ENCODE measurements around the gene SCN8A. TPM values are rescaled to one million over a fixed set of nuclear protein-coding genes. Genes with fewer than 3 reads are reported as not detected.

SCN8A gene
- total RNA-seq, 1 experiment from 2014 or later, result 0.30 TPM

DNA sequence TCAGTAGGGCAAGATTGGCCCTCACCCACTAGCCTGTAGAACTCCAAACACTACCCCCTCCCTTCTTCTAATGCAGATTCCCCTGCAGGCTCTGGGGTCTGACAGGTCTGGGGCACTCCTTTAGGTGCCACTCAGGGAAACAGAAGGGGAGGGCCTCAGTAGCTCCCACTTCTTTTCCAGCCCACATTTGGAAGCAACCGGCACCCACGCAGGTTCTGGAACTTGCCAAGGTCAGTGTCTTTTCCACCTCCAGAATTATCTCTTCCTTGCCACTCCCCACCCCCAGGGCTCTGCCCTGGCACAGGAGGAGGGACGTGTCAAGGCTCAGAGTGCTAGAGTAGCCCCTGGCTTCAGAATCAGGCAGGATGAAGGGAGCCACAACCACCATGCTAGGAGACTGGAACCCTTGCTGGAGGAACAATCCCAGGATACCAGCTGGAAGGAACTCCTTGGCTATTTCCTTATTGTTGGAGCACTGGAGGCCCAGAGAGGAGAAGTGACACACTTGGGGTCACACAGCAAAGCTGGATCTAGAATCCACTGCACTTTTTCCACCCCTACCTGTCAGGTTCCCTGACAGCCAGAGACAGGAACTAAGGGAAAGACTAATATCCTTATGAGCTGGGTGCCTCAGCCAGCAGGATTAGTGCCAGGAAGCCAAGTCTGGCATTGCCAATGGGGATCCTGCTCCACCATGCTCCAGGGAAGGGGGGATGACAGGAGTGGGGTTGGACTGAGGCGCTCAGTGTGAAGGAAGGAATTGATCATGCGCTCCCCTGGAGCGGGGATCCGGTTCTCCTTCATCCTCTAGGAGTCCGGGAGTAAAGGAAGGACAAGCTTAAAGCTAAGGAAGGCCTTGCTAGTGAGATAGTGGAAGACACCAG lies 259.3 kb downstream of the SCN8A start:
- in situ Hi-C loops (cut with HindIII; ENCODE audit: low pct_unique_long_range_greater_than_20kb, low sequenced_read_pairs), result no loop called here
- DNase-seq (ENCODE audit: low read depth), result no peak

DNA sequence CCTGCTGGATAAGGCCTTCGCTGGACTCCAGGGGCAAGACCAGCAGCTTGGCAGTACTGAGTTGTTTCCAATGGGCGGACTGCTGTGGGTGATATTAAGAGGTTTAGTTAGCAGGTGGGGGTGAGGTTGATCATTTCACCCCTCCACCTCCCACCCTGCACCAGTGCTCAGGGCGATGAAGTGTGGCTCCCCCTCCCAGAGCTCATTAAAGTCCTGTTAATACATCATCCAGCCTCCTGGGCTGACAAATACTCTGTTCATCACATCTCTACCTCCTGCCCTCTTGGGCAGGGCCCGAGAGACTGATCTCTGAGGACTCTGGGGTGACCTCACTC lies 259.9 kb downstream of the SCN8A start:
- in situ Hi-C loops (cut with HindIII; ENCODE audit: low pct_unique_long_range_greater_than_20kb, low sequenced_read_pairs), result no loop called here
- DNase-seq (ENCODE audit: low read depth), result no peak

DNA sequence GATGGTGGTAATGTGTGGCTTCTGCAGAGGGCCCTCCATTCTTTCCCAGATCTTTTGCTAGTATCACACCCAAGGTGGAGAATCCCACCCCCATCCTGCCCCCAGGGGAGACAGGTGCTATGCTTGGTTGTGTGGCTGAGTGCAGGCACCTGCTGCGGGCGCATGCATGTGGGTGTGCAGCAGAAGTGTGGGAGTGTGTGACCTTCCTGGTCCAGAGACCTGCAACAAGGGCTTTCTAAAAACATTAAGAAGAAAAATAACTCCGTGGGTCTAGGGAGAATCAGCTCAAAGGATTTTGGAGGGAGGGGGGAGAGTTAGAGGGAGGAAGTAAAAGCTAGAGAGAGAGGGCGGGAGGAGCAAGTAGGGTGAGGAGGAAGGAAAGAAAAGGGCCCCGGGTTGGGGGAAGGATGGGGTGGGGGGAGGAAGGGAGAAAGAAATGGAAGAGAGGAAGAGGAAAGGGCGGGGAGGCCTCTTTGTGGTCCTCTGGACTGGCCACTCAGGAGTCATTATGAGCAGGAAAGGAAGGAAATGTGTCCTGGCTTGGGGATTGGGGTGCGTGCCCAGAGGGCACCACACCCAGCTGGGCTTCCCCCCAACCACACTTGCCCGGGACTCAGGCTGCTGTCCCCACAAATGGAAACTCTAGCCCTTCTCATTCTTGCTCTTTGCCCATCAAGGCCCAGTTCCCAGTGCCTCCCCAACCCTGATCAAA lies 260.5 kb downstream of the SCN8A start:
- DNase-seq (ENCODE audit: low read depth), result no peak
- in situ Hi-C loops (cut with HindIII; ENCODE audit: low pct_unique_long_range_greater_than_20kb, low sequenced_read_pairs), result no loop called here

DNA sequence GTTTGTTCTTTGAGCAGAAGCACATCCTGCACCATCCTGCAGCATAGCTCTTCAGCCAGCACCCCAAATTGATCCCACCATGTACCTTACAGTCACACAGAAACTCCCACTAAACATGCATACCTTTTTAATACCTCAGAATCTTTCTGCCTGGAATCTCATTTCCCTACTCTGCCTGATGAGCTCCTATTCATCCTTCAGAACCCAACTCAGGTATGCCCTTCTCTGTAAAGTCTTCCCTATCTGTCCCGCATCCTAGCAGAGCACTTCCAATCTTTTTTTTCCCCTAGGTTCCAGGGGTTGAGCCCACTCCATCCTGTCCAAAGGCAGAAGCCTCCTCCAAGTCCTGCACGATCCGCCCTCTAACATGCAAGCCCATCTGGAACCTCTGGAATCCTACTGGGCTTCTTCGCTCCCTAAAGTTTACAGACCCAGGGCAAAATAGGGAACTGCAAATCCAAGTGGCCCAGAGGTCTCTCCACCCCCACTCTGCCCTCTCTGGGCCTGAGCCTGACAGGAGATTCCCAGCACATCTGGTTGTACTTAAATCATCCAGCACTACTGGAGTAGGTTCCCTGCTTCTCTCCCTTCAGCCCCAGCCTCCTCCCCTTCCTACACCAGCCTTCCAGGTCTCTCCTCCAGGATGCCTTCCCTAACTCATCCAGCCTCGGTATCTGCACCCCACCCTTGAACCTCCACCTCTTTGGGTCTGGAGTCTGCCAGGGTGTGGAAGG lies 261.5 kb downstream of the SCN8A start:
- in situ Hi-C loops (cut with HindIII; ENCODE audit: low pct_unique_long_range_greater_than_20kb, low sequenced_read_pairs), result no loop called here
- DNase-seq (ENCODE audit: low read depth), result no peak

DNA sequence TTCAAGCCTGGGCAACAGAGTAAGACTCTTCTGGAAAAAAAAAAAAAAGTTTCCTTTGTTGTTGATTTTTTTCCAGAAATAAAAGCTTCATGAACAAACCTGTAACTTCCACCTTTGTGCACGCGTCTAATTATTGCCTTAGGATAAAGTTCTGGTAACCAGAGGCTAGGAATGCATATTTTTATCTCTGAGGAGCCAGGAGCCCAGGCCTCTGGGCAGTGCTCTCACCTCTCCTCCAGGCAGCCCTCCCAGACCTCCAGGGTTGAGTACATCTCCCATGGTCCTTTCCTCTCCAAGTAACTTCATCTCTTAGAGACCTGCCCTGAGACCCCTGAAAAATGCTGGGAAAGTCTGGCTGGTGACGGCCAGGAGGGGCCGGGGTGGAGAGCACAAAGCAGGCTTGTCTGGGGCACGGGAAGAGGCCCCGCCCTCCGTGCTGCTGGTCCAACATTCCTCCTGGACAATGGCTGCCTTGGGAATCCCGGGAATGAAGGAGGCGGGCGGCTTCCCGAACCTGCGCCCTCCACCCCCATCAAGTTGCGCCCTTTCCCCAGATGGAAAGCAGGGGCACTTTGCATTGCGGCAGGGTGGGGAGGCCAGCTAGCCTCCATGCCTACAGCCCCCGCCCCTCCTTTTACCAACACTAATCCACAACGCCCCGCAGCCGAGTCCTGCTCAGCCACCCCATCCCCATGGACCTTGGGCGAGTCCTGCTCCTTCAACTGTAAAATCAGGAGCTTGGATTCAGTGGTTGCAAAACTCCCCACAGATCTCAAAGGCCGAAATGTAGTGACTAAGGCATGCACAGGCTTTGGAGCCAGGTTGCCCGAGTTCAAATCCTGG lies 264.8 kb downstream of the SCN8A start:
- DNase-seq (ENCODE audit: low read depth), result peak; percentile 71
- in situ Hi-C loops (cut with HindIII; ENCODE audit: low pct_unique_long_range_greater_than_20kb, low sequenced_read_pairs), result no loop called here

DNA sequence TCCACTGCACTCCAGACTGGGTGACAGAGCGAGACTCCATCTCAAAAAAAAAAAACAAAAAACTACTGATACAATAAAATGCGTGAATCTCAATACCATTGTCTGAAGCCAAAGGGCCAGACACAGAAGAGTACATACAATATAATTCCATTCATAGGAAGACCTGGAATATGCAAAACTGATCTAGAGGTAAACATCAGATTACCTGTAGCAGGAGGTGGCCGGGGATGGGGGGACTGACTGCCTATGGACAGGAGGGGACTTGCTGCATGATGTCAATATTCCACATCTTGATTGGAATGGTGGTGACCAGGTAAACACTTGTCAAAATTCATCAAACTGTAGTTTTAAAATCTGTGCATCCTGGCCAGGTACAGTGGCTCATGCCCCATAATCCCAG lies 270.0 kb downstream of the SCN8A start:
- in situ Hi-C loops (cut with HindIII; ENCODE audit: low pct_unique_long_range_greater_than_20kb, low sequenced_read_pairs), result no loop called here
- DNase-seq (ENCODE audit: low read depth), result no peak

Other genes starting within 250 kb of the SCN8A start
- not detected in 2 replicates for gene CELA1, start 244.6 kb upstream of the SCN8A start, total RNA-seq (2014; rRNA removed; shearing (Covaris generic); ENCODE audit: low replicate concordance)
- gene GALNT6, start 199.8 kb upstream of the SCN8A start, total RNA-seq (2014; rRNA removed; shearing (Covaris generic); ENCODE audit: low replicate concordance), result not detected in 2 replicates
- 8.0 and 16.3 TPM in 2 replicates for gene SLC4A8, start 166.4 kb upstream of the SCN8A start, total RNA-seq (2014; rRNA removed; shearing (Covaris generic); ENCODE audit: low replicate concordance)